GM12872 (cell line): ENCODE results near the gene MED14.

Source experiments
- CTCF ChIP-seq: IDR thresholded peaks from 3 replicates; pipeline ENCODE4 v1.5.1; 2011; ENCODE audit warnings: low read depth, mild to moderate bottlenecking, low read length, moderate library complexity; ENCODE audit not compliant: insufficient read depth

MED14 gene

DNA sequence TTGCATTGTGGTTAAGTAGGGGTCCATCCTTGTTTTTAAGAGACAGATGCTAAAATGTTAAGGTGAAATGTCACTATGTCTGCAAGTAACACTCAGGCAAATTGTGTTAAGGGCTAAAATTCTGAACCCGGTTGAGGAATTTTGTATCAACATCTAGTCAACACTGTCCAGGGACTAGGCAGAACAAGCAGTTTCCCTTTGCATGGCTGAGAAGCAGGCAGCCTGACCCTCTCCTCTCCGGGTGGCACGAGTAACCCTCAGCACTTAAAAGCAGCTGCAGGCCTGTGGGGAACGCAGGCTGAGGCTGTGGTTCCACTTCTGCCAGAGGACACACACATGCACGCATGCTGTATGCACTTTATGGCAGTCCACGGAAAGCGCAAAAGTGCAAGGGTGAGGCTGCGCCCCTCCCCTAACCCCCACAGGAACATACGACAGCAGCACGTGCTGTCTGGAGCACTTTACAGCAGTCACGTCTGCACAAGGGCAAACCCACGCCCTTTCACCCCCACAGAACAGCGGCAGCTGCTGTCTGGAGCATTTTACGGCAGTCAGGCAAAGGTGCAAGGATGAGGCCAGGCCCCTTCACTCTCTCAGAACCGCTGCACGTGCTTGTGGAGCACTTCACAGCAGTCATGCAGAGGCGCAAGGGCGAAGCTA lies 112.7 kb downstream of the MED14 start:
- TF ChIP-seq CTCF = no peak

DNA sequence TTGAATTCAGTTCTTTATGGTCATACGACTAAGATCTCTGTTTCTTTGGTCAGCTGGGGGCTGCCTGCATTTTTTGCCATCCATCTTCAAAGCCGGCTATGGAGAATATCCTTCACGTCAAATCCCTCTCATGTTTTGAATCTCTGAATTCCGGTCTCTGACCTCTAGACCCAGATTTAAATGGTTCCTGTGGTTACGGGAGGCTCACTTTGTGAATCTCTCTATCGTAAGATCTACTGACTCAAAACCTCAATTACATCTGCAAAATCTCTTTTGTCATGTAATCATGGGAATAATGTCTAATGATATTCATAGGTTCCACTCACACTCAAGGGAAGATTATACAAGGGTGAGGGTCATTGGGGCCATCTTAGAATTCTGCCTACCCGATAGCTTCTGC lies 117.8 kb downstream of the MED14 start:
- TF ChIP-seq CTCF = no peak

- no peak for TF ChIP-seq CTCF
Observed at GRCh38 chrX:40615976-40616375, 119.4 kb downstream of the MED14 start.

GRCh38 chrX:40612511-40612910 lies 122.8 kb downstream of the MED14 start:
- no peak for TF ChIP-seq CTCF

- TF ChIP-seq CTCF = no peak
Observed at GRCh38 chrX:40607381-40607780, 128.0 kb downstream of the MED14 start.

- TF ChIP-seq CTCF = no peak
Observed at GRCh38 chrX:40603446-40603845, 131.9 kb downstream of the MED14 start.
